Activated CD4-positive, alpha-beta T cell treated with anti-CD3 and anti-CD28 coated beads for 24 hours (primary cell): Measurements from ENCODE around the gene FAM111A.
A peak's percentile ranks its signal among the peaks of the same experiment; 100 is the strongest.

ENCODE experiments used
- DNase-seq, 2 donors: peaks; one replicate each; pipeline ENCODE4 v3.0.0-alpha.2; 2020; ENCODE audit warnings: low read depth in 2 of 2

The FAM111A gene

GRCh38 chr11:59199546-59200422 lies 57.1 kb downstream of the FAM111A start:
- DNase-seq = peak; percentile 16 to 19

GRCh38 chr11:59200423-59200746 lies 57.7 kb downstream of the FAM111A start:
- no peak for DNase-seq

- no peak for DNase-seq
These were observed 58.7 kb downstream of the FAM111A start for GRCh38 chr11:59201353-59201752.
